SH-SY5Y (cell line): ENCODE measurements around the gene NENF.

Experiments used
- GATA2 ChIP-seq: IDR thresholded peaks from 2 replicates; pipeline ENCODE4 v1.6.1; 2011; ENCODE audit warnings: mild to moderate bottlenecking, low read depth, low read length
- GATA3 ChIP-seq: IDR thresholded peaks from 2 replicates; pipeline ENCODE4 v1.6.1; 2011; ENCODE audit warnings: low read depth, mild to moderate bottlenecking, low read length, moderate library complexity

DNA sequence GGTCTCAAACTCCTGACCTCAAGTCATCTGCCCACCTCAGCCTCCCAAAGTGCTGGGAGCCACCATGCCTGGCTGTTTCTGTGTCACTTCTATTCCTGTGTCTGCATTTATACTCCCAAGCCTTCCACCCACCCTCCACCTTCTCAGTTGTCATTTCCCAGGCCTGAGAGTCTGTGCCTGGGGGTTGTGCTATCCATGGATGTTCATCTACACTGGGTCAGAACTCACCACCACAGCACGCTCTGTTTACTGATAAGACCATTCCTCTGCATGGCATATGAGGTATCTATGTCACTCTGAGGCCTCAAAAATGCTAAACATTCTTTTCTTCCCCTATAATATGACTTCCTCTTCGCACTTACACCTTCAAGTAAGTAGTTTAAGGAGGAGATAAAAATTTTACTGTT lies 6.1 kb downstream of the NENF start:
- TF ChIP-seq GATA2 (no peak), GATA3 (no peak)
